AML-193 (cell line): Measurements from ENCODE around the gene LHX2.

ENCODE experiments used
- DNase-seq, 2 experiments: peaks; one replicate each; lab custom pipeline; 2025; lab: John Stamatoyannopoulos, UW

Gene LHX2

DNA sequence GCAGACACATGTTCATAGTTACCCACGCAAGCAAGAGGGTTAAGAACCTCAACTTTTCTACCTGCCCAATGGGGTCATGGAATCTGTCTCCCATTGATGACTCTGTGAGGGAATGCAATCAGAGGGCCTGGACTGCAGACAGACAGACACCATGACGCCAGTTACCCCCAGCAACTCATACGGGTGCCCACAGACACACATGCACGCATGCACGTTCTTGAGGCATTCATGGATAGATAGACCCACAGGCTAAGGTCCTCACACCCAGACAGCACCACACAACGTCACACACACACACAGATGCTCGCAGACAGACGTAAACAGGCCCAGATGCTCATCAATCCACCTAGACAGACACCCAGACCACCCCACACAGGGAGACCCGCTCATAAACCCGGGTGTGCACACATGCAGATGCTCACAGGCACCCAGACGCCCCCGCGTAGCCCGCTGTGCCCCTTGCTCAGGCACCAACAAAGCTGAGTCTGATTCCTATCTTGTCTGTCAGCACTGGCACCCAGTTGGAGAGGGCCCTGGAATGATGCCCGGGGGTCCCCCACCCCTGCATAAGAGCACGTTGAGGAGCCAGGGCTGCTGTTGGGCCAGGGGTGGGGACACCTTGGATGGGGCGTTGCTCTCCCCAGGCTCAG is 23.6 kb downstream of the LHX2 start:
- DNase-seq: no peak

DNA sequence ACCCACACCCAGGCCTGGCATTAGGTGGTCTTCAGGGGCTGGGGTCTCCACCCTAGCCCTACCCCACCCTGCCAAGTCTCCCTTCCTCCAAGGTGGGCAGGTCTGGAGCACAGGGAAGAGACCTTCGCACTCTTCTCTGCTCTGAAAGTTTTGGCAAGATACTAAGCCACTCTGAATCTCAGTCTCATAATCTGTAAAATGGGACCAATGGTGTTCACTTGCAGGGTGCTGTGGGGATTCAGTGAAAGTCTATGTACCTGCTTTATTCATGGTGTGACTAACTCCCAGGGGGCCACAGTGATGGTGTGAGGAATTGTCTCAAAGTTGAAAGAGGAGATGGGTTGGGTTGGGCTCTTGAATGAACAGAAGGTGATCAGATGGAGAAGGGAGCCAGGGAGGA is 25.0 kb downstream of the LHX2 start:
- DNase-seq: no peak

DNA sequence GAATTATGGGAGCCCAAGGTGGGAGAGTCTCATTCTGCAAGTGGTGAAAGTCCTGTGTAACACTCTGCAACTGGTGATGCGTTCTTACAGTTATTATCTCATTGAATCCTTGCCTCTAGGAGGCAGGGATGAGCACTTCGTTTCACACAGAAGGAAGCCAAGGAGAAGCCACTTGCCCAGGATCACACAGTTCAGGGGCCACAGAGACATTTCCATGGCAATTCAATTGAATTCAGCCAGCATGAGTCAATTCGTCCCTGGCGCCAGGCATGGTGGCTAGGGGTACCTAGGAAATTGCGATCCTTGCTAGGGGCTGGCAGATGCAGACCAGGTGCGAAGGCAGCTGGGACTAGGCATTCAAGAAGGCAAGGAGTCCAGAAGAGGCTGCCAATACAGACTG is 26.2 kb downstream of the LHX2 start:
- no peak for DNase-seq

DNA sequence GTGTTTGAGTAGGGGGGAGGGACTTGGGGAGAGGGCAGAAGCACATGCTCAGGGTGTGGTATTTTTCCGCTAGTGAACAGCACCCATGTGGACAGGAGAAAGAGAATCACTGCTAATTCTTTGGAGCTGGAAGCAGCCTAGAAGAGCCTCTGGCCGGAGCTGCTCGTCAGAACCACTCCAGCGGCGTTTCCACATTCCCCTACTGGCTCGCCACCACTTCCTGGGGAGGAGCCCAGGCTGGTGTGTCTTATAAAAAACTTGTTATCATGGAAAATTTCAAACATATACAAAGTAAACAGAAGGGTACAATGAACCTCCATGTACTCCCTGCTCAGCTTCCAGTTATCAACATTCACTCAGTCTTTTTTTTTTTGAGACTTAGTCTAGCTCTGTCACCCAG is 26.7 kb downstream of the LHX2 start:
- no peak for DNase-seq

DNA sequence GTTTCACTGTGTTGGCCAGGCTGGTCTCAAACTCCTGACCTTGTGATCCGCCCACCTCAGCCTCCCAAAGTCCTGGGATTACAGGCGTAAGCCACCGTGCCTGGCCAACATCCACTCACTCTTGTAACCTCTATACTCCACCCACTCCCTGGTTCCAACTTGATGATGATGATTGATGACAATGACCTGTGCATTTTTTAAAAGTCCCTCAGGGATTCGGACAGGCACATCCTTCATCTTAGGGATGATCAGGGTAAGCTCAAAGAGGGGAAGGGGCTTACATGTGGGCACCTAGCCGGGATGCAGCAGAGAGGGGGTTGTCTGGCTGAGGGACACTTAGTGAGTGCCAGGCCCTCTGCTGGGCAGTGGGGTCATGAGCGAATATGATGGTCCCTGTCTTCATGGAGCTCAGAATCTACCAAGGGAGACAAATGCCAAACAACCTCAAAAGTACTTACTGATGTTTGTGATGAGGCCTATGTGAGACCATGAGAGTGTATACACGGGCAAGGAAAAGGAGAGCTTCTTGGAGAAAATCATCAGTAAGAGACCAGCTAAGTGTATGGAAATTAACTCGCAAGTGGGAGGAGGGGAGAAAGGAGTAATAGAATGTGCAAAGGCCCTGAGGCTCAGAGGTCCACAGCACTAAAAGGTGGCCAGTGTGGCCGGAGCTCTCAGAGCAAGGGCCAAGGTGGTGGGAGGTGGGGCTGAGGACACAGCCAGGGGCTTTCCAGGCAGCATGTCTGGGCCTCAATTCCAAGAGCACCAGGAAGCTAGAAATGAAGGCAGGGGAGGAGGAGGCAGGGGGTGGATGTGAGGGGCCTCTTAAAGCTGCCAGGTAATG is 27.4 kb downstream of the LHX2 start:
- DNase-seq: no peak

DNA sequence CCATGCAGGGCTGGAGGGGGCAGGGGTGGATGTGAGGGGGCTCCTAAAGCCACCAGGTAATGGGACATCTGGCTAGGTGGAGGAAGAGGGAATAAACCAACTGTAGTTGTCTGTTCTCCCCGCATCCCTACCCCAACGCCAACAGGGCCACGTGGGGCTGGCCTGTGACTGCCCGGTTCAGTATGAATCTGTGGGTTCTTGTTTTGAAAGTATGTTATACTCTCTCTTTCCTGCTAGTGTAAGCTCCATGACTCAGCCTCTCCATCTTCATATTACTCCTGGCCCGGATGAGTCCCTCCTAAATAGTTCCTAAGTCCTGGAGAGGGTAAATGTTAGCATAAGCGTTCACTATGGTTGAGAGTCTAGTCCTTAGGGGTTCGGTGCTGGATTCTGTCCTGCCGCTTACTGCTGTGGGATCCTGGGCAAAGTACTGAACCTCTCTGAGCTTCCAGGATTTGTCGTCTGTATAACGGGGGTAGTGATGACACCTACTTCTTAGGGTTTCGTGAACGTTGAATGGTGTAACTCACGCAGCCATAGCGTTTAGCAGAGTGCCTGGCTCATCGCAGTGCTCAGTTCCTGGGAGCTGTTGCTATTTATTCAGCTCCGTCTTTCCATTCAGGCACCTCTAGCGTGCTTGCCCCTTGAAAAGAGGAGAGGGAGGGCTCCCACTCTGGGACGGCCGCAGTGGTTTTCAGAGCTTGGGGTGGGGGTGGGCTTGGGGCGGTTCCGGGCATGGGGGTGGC is 28.8 kb downstream of the LHX2 start:
- no peak for DNase-seq

DNA sequence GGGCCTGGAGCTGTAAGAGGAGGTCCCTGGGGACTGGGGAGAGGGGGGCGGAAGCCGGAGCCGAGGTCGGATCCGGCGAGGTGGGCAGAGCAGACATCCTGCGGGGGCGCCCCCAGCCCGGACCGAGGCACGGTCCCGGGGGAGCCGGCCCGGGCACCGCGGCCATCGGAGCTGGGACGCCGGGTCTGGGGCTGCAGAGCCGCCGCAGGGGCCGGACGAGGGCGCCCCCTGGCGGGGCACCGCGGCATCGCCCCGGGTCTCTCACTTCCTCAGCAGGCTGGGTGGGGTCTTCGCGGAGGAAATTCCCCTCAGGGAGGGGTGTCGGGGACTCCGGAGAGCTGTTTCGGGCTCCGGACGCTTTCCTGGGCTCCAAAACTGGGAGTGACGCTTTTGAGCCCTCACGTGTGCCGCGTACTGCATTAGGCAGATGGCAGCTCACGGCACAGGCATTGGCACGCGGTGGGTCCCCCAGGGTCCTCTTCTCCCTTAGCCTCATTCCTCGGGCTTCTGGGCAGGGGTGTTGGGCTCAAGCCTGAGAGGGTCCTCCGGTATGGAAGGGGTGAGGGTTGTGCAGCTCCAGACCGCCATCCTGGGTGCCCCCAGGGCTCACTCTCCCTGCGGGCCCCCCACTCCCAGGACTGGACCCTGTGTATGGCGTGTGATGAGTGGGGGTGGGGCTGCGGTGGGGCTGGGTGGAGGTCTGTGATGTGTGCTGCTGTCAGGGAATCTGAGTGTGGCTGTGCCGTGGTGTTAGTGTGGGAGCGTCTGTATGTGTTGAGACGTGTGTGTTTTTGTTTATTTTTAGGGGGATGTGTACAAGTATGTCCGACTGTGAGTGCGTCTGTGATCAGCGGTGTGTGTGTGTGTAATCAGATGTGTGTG is 29.6 kb downstream of the LHX2 start:
- peak; percentile 1 to 21 for DNase-seq

DNA sequence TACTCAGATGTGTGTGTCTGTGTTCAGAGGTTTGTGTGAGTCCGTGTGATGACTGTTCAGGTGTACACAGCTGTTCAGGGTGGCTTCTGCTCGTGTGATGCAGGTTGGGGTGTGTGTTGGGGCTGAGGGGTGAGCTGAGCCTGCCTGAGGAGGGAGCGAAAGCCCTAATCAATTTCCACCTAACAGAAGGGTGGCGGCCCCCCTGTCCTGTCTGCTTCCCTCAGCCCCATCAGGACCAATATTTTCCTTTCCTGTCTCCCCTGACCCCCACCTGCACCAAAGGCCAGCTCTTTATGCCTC is 30.2 kb downstream of the LHX2 start:
- no peak for DNase-seq

DNA sequence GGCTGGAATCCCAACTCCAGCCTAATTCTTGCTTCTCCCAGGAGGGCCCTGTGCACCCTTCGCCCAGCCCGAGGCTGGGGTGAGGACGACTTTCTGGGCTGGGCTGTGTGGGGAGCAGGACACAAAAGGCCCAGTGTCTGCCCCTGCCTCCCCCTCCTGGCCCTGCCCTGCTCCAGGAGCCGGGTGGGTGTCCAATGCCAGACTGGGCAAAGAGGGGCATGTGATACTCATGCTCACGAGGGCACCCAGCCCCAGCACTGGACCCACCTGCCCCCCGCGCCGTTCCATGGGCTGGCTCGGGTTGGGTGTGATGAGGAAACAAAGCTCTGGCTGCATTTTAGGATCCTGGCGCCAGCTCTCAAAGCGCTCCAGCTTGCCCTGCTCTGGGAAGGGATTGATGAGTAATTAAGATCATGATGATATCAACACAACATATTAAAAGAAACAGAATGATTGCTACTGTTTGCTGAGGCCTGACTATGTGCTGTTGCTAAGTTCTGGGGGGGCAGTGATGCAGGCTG is 30.7 kb downstream of the LHX2 start:
- DNase-seq: no peak

DNA sequence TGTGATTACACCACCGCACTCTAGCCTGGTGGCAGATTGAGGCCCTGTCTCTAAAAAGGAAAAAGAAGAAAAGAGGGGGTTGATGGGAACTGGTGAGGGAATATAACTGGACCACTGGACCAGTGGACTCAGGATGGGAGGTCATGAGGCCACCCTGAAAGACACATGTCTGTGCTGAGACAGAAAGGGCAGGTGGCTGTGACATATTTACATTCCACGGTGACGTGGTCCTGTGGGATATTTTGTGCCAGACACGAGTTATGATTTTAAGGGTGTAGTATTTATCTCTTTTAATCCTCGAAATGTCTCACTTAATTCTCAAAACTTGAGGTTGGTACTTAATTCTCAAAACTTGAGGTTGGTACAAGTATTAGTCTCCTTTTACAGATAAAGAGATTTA is 32.9 kb downstream of the LHX2 start:
- DNase-seq: no peak

DNA sequence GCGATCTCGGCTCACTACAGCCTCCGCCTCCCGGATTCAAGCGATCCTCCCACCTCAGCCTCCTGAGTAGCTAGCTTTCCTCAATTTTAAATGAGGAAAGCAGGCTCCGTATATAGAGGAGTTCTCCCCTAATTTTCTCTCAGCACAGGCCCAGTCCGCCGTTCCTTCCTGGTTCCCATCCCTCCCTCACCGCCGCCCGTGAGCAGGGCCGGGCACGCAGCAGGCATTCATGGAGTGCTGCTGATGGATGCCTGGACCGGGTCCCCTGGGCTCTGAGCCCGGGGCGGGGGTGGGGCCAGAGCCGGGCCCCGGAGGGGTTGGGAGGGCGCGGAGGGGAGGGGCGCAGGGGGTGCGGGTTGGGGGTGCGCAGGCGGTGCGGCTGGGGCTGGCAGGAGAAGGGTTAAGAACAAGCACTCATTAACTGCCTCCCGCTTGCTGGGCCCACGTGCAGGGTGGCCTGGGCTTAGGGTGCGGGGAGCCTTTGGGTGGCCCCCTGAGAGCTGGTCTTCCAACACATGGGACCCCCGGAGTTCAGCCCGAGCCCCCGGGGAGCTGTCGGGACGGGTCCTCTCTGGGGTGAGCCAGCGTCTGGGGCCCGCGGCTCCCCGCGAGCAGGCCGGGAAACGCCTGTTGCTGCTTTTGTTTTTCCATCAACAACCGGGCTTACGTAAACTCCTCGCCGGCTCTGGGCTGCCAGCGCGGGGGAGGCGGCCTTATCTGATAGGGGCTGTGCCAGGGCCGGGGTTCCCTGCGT is 33.7 kb downstream of the LHX2 start:
- no peak for DNase-seq

DNA sequence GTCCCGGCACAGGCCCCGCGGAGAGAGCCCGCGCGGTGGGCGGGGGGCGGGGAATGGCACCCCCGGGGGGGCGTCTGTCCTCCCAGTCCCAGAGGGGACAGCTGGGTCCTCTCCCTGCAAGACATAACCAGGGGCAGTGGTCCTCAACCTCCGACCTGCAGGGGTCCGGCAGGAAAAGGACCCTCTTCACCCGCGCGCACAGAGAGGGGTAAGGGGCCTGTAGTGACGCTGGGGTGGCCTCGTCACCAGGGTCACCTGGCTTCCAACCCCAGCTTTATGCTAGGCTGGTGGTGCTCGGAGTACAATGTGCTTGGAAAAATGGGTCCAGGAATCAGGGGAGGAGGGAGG is 34.2 kb downstream of the LHX2 start:
- no peak for DNase-seq

DNA sequence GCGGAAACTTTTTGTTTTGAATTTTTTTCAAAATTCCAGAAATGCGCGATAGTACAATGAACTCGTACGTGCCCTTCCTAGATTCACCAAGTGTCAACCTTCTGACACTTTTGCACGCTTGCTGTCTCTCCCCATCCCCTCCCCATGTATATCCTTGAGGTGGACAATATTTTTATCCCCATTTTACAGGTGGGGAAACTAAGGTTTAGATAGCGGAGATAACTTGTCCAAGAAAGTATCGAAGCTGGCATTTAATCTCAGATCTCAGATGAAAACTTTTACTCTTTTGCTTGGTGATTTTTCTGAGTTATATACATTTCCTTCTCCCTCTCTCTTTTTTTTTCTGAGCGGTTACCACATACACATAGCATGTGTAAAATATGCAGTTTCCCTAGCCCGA is 34.6 kb downstream of the LHX2 start:
- no peak for DNase-seq

DNA sequence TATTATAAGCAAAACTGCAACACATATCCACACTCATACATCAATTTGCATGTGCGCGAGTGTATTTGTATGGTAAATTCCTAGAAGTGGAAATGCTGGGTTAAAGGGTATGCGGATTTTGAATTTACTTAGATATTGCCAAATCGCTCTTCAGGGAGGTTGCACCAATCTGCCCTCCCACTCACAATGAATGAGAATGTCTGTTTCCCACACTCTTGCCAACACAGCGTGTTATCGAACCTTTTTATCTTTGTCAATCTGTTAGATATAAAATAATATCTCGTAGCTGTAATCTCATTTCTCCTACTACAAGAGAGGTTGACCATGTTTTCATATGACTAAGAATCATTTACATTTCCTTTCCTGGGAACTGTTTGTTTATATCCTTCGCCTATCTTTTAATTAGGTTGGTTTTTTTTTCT is 35.7 kb downstream of the LHX2 start:
- no peak for DNase-seq

DNA sequence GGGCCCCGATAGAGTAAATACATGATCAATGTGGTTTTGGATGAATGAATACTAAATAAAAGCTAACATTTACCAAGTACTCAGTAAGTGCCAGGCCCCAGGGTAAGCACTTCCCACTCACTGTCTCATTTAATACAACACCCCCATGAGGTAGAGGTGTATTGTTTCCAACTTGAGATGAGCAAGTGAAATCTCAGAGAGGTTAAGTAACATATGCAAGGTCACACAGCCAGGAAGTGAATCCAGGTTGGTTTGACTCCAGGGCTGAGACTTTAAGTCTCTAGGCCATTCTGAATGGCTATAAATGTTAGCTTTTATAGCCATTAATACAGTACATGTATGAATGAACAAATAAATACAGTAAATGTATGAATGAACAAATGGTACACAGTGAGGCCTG is 39.4 kb downstream of the LHX2 start:
- DNase-seq: no peak

DNA sequence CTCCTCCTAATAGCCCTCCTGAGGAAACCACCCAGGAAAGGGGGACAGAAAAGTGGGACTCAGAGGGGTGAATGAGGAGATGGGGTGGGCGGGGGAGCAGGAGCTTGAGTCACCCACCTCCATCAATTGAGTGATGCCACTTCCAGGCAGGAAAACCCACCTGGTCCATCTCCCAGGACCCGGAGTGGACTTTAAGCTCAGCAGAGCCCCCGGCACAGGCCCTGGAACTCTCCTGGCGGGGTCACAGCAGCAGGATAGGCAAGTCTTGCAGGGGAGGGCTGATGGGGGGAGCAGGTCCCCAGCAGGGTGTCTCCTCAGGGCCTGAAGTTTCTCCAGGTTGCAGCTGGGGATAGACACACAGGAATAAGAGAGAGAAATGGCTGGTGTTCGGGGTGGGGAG is 40.8 kb downstream of the LHX2 start:
- DNase-seq: no peak

DNA sequence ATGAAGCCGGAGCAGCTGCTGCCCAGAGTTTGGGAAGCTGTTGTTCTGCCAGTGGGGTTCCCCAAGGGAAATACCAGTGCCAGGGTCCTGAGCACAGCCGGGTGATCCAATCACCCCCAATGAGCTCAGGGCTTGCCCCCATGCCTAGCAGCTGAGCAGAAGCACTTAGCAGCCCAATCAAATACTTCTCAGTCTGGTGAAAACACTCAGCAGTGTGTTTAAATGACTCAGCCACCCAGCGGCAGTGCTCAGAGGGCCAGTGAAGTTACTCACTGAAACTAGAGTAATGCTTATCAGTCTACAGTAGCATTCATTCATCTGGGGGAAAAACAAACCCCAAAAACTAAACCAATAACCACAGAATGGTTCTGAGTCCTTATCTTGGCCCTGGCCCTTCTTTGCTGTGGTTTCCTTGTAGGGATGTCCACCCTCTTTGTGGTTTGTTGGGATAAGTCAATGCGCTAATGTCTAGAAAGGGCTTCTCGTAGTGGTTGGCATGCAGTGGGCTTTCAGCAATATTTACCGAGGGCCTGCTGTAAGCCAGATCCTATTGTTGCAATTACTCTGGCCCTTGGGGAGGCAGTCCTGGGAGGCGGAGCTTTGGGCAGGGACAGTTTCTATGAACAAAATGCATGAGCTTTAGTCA is 43.1 kb downstream of the LHX2 start:
- no peak for DNase-seq

DNA sequence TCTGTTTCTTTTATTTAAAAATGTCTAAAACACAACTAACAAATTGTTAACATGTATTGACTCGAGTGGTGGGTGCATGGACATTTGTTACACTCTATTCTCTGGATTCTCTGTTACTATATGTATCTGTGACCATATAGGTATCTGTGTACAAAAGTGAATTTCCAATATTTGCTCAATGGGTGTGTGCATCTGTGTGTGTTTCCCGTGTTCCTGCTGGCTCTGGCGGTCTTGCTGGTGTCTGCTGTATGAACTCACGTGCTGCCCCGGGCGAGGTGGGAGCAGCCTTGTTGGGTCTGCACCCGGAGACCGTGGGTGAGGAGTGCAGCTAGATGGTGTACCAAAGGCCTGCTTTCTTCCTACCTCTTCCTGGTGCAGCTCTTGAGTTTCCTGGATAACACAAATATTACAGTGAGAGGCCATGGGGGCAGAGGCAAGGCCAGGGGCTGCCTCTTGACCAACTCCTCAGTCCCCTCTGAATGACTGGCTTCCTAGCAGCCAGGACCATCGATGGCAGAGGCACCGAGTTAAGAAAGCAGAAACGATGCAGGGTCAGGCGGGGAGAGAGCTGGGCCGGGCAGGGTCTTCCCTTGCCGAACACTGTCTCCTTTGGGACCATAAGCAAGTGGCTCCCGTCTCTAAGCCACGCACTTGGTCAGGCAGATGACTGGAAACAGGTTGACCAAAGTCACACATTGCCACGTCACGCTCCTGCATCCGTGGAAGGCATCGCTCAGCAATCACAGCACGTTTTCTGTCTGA is 49.5 kb downstream of the LHX2 start:
- no peak for DNase-seq

DNA sequence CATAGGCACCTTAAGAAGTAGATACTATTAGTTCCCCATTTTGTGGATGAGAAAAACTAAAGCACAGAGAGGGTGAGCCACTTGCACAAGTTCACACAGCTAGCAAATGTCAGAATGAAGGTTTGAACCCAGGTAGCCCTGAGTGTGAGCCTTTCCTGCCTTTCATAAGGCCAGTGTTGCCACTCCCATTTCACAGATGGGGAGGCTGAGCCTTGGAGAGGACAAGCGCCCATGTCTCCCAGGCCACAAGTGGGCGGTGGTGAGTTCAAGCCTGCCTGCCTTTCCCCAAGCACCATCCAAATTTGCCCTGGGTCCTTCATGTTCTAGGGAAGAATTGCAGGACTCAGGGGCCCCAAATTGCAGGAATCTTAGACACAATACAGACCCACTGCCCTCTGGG is 50.6 kb downstream of the LHX2 start:
- DNase-seq: no peak
